ENCODE data around the gene DMAP1.

DMAP1 gene

DNA sequence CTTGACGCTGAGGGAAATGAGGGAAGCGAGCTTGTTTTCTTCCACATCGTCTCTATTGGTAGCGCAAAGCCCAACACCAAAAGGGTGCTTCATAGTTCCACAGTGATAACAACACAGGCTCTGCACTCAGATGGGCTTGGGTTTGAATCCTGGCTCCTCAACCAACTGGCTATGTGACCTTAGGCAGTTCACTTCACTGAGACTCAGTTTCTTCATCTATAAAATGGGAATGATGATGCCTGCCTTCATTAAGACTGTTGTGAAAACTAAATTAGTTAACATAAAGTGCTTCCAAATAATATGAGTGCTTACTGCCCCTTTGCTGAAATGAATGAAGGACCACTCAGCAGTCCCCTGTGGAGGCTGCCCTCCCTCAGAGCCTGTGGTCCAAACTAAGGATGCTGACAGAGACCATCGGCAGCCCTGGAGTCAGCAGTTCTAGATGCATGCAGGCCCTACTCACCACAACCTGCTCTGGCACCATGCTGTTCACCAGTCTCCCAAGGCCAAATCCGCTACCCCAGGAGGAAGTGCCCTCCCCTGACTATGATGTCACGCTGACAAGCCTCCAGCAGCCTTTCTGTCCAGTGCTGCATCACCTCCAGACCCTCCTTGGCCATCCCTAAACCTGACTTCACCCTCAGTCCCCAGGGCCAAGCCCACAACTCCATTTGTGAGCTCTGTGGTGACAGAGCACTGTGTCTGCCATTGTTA, 30.7 kb downstream of the DMAP1 start:
- no peaks in the 10 kb centered on the region for H3K27me3 ChIP-seq (ENCODE audit: insufficient read depth, low read length)
- peaks cover 13% of the 10 kb centered on the region for H3K36me3 ChIP-seq (ENCODE audit: insufficient read depth, low read depth, low read length)

DNA sequence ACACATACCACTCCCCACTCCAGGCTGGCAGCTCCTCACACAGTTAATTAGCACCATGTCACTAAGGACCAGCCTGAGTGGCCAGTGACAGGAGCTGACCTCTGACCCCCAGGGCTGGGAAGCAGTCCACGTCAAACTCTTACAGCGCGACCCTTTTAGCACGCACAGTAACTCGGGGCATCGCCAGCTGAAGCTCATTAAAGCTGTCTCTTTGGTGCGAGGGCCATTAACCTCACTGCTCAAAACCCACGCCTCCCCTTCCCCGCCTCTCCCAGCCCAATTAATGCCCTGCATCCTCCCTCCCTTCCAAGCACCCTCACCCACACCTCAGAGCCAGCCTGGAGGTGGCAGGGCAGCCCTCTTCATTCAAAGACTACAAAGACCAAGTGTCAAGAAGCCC, 31.7 kb downstream of the DMAP1 start:
- Histone ChIP-seq H3K4me1 (ENCODE audit: insufficient read depth, low read length) (peaks cover 4% of the 10 kb centered on the region), H3K27me3 (ENCODE audit: insufficient read depth, low read length) (no peaks in the 10 kb centered on the region), H3K36me3 (ENCODE audit: insufficient read depth, low read depth, low read length) (peaks cover 12% of the 10 kb centered on the region), H3K27ac (ENCODE audit: low read length) (no peak overlapping the region), H3K9me3 (ENCODE audit: insufficient read depth, low read depth, low read length) (no peaks in the 10 kb centered on the region), H3K9ac (ENCODE audit: low read depth, low read length) (no peak overlapping the region), H3K4me3 (ENCODE audit: low read length) (no peak overlapping the region)

More for the DNA sequence above, 30.7 kb downstream of the DMAP1 start:
- Histone ChIP-seq H3K9me3 (ENCODE audit: insufficient read depth, low read depth, low read length) (no peaks in the 10 kb centered on the region), H3K4me1 (ENCODE audit: insufficient read depth, low read length) (peaks cover 11% of the 10 kb centered on the region), H3K9ac (ENCODE audit: low read depth, low read length) (no peak overlapping the region), H3K27ac (ENCODE audit: low read length) (no peak overlapping the region), H3K4me3 (ENCODE audit: low read length) (no peak overlapping the region)

DNA sequence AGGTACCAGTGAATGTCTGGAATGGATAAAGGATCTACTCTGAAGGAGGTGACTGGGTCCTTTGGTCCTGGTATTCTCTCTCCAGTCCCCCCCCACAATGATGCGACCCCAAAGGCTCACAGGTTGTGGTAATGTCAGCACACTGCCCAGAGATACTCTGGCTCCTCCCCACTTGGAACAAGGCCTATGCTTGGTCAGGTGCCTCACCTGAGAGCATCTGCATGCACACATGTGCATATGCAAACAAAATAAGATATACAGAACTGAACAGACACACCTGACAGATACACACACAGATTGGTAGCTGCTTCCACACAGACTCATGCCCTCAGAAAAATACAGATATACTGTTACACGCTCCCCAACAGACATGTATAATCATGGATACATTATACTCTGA, 33.5 kb downstream of the DMAP1 start:
- Histone ChIP-seq H3K36me3 (ENCODE audit: insufficient read depth, low read depth, low read length) (peaks cover 7% of the 10 kb centered on the region; the same call in 1 of the 2 replicates), H3K4me1 (ENCODE audit: insufficient read depth, low read length) (no peaks in the 10 kb centered on the region), H3K4me3 (ENCODE audit: low read length) (no peak overlapping the region), H3K9me3 (ENCODE audit: insufficient read depth, low read depth, low read length) (no peaks in the 10 kb centered on the region), H3K27ac (ENCODE audit: low read length) (no peak overlapping the region), H3K27me3 (ENCODE audit: insufficient read depth, low read length) (no peaks in the 10 kb centered on the region), H3K9ac (ENCODE audit: low read depth, low read length) (no peak overlapping the region)

DNA sequence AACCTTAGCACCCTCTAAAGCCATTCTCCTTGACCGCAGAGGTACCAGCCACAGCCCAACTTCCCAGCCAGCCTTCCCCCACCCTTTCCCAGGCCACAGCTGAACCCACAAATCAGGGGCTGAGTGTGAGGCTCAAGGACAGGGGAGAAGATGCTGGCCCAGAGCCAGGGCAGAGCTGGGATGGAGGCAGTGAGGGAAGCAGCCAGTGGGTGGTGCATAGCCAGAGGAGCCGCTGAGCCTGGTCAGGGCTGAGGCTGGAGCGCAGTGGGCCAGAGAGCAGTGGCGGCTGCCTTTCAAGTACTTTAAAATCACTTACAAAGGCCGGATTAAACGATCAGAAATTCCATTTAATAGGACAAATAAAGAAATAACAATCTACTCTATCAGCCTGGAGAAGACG, 36.3 kb downstream of the DMAP1 start:
- Histone ChIP-seq H3K9me3 (ENCODE audit: insufficient read depth, low read depth, low read length) (no peaks in the 10 kb centered on the region), H3K27ac (ENCODE audit: low read length) (no peak overlapping the region), H3K9ac (ENCODE audit: low read depth, low read length) (no peak overlapping the region), H3K36me3 (ENCODE audit: insufficient read depth, low read depth, low read length) (peaks cover 7% of the 10 kb centered on the region; the same call in 1 of the 2 replicates), H3K27me3 (ENCODE audit: insufficient read depth, low read length) (no peaks in the 10 kb centered on the region), H3K4me1 (ENCODE audit: insufficient read depth, low read length) (no peaks in the 10 kb centered on the region), H3K4me3 (ENCODE audit: low read length) (no peak overlapping the region)

DNA sequence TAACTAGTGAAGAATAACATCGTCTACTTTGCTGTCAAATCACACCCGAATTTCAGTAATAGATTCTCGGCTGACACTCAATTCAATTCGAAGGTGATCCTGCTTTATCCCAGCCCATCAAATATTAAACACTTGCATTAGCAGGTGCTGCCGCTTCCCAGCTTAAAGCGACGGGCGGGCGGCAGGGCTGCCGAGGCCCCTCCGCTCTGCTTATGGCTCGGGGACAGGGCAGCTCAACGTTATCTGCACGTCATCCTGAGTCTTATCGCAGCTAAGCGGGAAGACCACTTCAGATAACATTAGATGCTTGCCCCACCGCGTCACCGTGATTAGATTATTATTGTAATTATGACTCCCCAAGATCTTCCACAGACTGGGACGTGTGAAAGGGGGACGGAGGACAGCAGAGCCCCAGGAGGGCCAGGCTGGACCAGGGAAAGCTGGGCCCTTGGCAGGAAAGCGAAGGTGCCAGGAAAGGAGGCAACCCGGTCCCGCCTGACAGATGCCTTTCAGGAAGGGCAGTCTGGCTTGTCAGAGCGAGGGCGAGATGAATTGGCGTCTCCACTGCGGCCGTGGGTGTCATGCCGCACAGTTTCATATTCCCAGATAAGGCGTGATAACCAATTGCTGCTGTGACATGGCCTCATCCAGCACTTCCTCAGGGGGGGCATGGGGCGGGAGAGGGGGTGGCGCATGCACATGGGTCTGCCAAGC, 37.0 kb downstream of the DMAP1 start:
- H3K36me3 ChIP-seq (ENCODE audit: insufficient read depth, low read depth, low read length) = peaks cover 8% of the 10 kb centered on the region; the same call in 1 of the 2 replicates
- H3K27me3 ChIP-seq (ENCODE audit: insufficient read depth, low read length) = no peaks in the 10 kb centered on the region
- no peak overlapping the region for H3K27ac ChIP-seq (ENCODE audit: low read length)
- no peaks in the 10 kb centered on the region for H3K4me1 ChIP-seq (ENCODE audit: insufficient read depth, low read length)
- H3K4me3 ChIP-seq (ENCODE audit: low read length) = no peak overlapping the region
- H3K9me3 ChIP-seq (ENCODE audit: insufficient read depth, low read depth, low read length) = no peaks in the 10 kb centered on the region
- no peak overlapping the region for H3K9ac ChIP-seq (ENCODE audit: low read depth, low read length)

DNA sequence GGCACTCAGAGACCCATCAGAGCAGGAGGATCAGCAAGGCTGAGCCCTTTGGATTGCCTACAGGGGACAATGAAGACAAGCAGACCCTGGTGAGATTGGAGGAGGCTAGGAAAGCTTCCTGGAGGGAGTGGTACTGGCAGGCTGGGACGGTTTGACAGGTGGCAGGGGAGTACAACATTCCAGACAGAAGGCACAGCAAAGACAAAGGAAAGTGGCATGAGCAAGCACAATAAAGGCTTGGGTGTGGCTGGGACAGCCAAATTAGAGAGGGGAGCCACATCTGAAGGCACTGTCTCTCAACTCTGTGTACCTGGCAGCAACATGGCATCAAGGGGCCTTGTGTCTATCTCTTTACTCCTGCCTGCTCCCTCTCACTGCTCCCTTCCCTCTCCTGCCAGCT, 38.2 kb downstream of the DMAP1 start:
- Histone ChIP-seq H3K9me3 (ENCODE audit: insufficient read depth, low read depth, low read length) (no peaks in the 10 kb centered on the region), H3K36me3 (ENCODE audit: insufficient read depth, low read depth, low read length) (peaks cover 18% of the 10 kb centered on the region), H3K27ac (ENCODE audit: low read length) (no peak overlapping the region), H3K27me3 (ENCODE audit: insufficient read depth, low read length) (no peaks in the 10 kb centered on the region), H3K4me1 (ENCODE audit: insufficient read depth, low read length) (no peaks in the 10 kb centered on the region), H3K4me3 (ENCODE audit: low read length) (no peak overlapping the region), H3K9ac (ENCODE audit: low read depth, low read length) (no peak overlapping the region)

DNA sequence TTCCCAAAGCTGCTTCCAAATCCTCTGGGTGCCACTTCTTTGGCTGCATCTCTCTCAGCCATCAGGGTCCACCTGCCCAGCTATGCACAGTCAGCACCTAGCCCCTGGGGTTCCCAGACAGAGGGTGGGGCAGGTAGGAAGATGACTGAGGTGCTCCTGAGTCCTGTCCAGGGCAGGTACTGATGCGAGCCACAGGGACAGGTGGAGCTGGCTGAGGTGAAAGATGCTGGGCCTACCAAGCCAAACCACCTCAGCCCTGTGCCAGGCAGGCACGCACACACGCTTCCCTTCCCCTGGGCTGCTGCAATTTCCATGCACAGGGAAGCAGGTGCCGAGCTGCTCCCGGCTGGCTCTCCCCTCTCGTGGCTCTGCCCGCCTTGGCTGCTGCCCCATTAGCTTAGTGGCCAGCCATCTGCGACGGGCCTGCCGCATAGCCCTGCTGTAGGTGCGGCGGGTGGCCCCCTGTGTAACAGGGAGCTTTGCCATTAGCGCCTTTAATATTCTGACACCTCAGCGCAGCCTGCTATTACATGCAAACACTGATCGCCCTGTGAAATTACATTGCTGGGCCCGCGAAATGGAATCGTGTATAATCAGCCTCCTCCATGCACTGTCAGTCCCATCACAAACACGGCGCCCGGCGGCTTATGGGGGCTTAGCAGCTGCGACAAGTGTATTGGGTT, 38.9 kb downstream of the DMAP1 start:
- Histone ChIP-seq H3K4me3 (ENCODE audit: low read length) (no peak overlapping the region), H3K27ac (ENCODE audit: low read length) (no peak overlapping the region), H3K9me3 (ENCODE audit: insufficient read depth, low read depth, low read length) (no peaks in the 10 kb centered on the region), H3K9ac (ENCODE audit: low read depth, low read length) (no peak overlapping the region), H3K4me1 (ENCODE audit: insufficient read depth, low read length) (no peaks in the 10 kb centered on the region; the same call in 1 of the 2 replicates), H3K36me3 (ENCODE audit: insufficient read depth, low read depth, low read length) (peaks cover 17% of the 10 kb centered on the region), H3K27me3 (ENCODE audit: insufficient read depth, low read length) (no peaks in the 10 kb centered on the region)

DNA sequence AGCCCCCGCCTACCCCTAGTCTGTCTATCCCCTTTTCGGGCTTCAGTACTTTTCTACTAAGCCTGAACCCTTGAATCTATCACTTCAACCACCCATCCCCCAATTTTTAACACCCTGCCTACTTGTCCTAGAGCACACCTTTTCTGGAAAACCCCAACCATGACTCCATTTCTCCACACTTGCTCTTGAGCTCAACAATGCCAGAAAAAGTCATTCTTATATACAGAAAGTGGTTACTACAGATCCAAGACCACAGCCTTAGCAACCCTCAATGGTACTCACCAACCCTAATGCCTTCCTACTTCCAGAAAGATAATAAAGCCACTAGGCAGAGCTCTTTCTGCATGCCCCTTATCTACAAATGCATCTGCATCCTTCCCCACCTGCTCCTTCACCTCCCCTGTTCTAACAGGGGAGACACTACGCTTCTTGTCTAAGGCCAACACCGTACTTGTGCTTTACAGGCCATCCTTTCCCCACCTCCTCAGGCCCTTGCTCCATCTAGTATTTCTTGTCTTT, 41.2 kb downstream of the DMAP1 start:
- Histone ChIP-seq H3K4me3 (ENCODE audit: low read length) (no peak overlapping the region), H3K9me3 (ENCODE audit: insufficient read depth, low read depth, low read length) (no peaks in the 10 kb centered on the region), H3K9ac (ENCODE audit: low read depth, low read length) (no peak overlapping the region), H3K27ac (ENCODE audit: low read length) (no peak overlapping the region), H3K36me3 (ENCODE audit: insufficient read depth, low read depth, low read length) (peaks cover 14% of the 10 kb centered on the region), H3K4me1 (ENCODE audit: insufficient read depth, low read length) (no peaks in the 10 kb centered on the region; the same call in 1 of the 2 replicates), H3K27me3 (ENCODE audit: insufficient read depth, low read length) (no peaks in the 10 kb centered on the region)

DNA sequence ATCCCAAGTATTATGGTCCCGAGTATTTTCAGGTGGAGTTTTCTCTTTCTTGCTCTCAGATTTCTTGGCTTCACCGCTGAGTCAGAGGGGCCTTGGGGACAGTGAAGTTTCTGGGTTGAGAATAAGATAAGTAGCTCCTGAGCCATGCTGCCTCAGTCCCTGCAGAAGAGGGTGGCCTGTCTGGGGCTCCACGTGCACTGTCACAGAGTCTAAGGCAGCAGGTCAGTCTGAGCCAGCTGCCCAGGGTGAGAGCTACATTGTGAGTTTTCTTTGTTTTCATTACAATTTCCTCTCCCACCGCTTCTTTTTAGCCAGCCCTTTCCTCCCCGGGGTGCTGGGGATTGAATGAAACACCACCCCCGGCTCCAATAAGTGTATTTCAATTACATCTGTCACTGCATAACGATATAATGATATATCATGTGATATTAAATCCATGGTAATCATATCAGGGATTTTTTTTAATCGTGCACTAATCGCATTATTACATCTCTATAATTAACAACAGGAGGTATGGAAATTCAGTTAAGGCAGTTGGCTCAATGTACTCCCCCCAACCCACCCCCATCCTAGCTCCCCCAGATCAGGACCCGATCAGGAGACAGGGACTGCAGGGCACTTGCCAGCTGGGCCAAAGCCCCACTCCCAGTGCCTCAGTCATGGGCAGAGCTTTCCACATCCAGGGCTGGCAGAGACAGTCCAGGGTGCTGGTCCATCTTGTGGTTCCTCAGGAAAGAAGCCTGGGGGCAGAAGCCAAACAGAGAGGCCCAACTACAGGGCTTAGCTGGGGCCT, 43.7 kb downstream of the DMAP1 start:
- no peaks in the 10 kb centered on the region for H3K27me3 ChIP-seq (ENCODE audit: insufficient read depth, low read length)
- H3K27ac ChIP-seq (ENCODE audit: low read length) = no peak overlapping the region
- peaks cover 4% of the 10 kb centered on the region; the same call in 1 of the 2 replicates for H3K4me1 ChIP-seq (ENCODE audit: insufficient read depth, low read length)
- no peak overlapping the region for H3K9ac ChIP-seq (ENCODE audit: low read depth, low read length)
- H3K4me3 ChIP-seq (ENCODE audit: low read length) = no peak overlapping the region
- H3K36me3 ChIP-seq (ENCODE audit: insufficient read depth, low read depth, low read length) = peaks cover 14% of the 10 kb centered on the region
- H3K9me3 ChIP-seq (ENCODE audit: insufficient read depth, low read depth, low read length) = no peaks in the 10 kb centered on the region

DNA sequence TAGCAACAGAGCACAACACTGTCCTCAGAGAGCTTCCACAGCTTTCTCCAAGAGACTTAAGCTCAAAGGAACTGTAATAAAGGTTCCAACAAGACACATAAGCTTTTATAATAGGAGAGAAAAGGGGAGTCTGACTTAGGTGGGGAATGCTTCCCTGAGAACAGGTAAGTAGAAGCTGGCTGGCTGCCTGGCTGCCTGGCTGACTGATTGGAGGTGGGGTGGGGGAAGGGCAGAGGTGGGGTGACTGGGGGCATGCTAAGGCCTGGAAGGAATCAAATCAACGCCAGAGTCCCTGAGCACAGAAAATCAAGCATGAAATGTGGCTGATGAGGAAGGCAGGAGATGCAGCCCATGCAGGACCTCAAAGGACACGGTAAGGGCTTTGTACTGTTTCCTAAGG, 45.8 kb downstream of the DMAP1 start:
- no peak overlapping the region for H3K9ac ChIP-seq (ENCODE audit: low read depth, low read length)
- H3K27ac ChIP-seq (ENCODE audit: low read length) = no peak overlapping the region

DNA sequence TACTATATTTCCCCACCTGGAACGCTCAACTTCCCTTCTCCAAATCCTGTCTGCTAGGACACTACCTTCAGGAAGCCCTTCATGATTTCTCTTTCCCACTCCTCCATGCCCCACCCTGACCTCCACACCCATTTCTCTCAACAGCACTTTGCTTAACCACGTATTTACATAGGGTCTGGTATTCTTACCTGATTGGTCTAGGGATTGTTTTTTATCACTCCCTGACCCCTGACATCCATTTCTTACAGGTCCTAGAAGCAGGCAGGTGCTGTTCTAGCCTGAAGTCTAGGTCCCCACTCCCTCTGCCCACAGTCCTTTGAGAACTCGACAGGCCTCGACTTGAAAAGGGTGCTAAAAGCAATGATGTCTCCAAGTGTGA, 47.5 kb downstream of the DMAP1 start:
- Histone ChIP-seq H3K9ac (ENCODE audit: low read depth, low read length) (no peak overlapping the region), H3K36me3 (ENCODE audit: insufficient read depth, low read depth, low read length) (peaks cover 8% of the 10 kb centered on the region), H3K27ac (ENCODE audit: low read length) (no peak overlapping the region), H3K9me3 (ENCODE audit: insufficient read depth, low read depth, low read length) (no peaks in the 10 kb centered on the region), H3K4me1 (ENCODE audit: insufficient read depth, low read length) (peaks cover 9% of the 10 kb centered on the region; the same call in 1 of the 2 replicates), H3K4me3 (ENCODE audit: low read length) (no peak overlapping the region), H3K27me3 (ENCODE audit: insufficient read depth, low read length) (no peaks in the 10 kb centered on the region)

More for the DNA sequence above, 45.8 kb downstream of the DMAP1 start:
- Histone ChIP-seq H3K27me3 (ENCODE audit: insufficient read depth, low read length) (no peaks in the 10 kb centered on the region), H3K4me1 (ENCODE audit: insufficient read depth, low read length) (peaks cover 6% of the 10 kb centered on the region; the same call in 1 of the 2 replicates), H3K4me3 (ENCODE audit: low read length) (no peak overlapping the region), H3K9me3 (ENCODE audit: insufficient read depth, low read depth, low read length) (no peaks in the 10 kb centered on the region), H3K36me3 (ENCODE audit: insufficient read depth, low read depth, low read length) (peaks cover 14% of the 10 kb centered on the region)

Measured in iPS-20b (cell line).